Daoy (cell line): Measurements from ENCODE around the gene SNX12. TPM values are rescaled to one million over a fixed set of nuclear protein-coding genes. Genes with fewer than 3 reads are reported as not detected.

ENCODE experiments used
- DNase-seq: peaks from one replicate; pipeline ENCODE4 v3.0.0-alpha.2; 2015; ENCODE audit warnings: low read depth
- total RNA-seq: library from RNA; depleted of rRNA; stranded (reverse); fragments of >200 nt; shearing (Covaris generic); gene quantifications from 2 replicates; pipeline ENCODE4 v1.2.3, GENCODE V29; 2014; rRNA removed

SNX12 gene
- total RNA-seq: 38.5 and 46.1 TPM in 2 replicates

GRCh38 chrX:71068044-71068918 lies at the start of gene SNX12:
TSS of gene SNX12 (minus strand) at chrX:71068334. CDS start at chrX:71068306, 28 bp downstream.
- DNase-seq: peak; percentile 91

GRCh38 chrX:71117358-71117757 lies 49.2 kb upstream of the SNX12 start:
- DNase-seq: no peak

GRCh38 chrX:71111921-71112431 lies 43.8 kb upstream of the SNX12 start:
- no peak for DNase-seq

GRCh38 chrX:71111141-71111843 lies 43.2 kb upstream of the SNX12 start, which contains the start of gene IL2RG:
TSS of gene IL2RG (minus strand) at chrX:71111577. CDS start at chrX:71111539, 38 bp downstream.
- DNase-seq: no peak

- no peak for DNase-seq
These were observed 40.9 kb upstream of the SNX12 start for GRCh38 chrX:71109051-71109450.

- no peak for DNase-seq
These were observed 39.7 kb upstream of the SNX12 start for GRCh38 chrX:71107762-71108360.

GRCh38 chrX:71107245-71107644 lies 39.1 kb upstream of the SNX12 start:
- DNase-seq: no peak

GRCh38 chrX:71106427-71106826 lies 38.3 kb upstream of the SNX12 start, which contains the start of gene CXorf65:
TSS of gene CXorf65 (minus strand) at chrX:71106740. CDS start at chrX:71106556, 184 bp downstream.
- no peak for DNase-seq

GRCh38 chrX:71105628-71106027 lies 37.5 kb upstream of the SNX12 start:
- no peak for DNase-seq

GRCh38 chrX:71103110-71103983 lies 35.2 kb upstream of the SNX12 start:
- no peak for DNase-seq

GRCh38 chrX:71102292-71102691 lies 34.2 kb upstream of the SNX12 start:
- no peak for DNase-seq

GRCh38 chrX:71100581-71101505 lies 32.7 kb upstream of the SNX12 start:
- no peak for DNase-seq

- no peak for DNase-seq
These were observed 31.6 kb upstream of the SNX12 start for GRCh38 chrX:71099736-71100135.

GRCh38 chrX:71098951-71099506 lies 30.9 kb upstream of the SNX12 start:
- DNase-seq: no peak

GRCh38 chrX:71098302-71098701 lies 30.2 kb upstream of the SNX12 start:
- DNase-seq: peak; percentile 19

GRCh38 chrX:71096760-71097032 lies 28.6 kb upstream of the SNX12 start:
- no peak for DNase-seq

- peak; percentile 42 for DNase-seq
These were observed 28.0 kb upstream of the SNX12 start for GRCh38 chrX:71095981-71096759.

GRCh38 chrX:71095555-71095980 lies 27.4 kb upstream of the SNX12 start, which contains the start of gene FOXO4:
TSS of gene FOXO4 (plus strand) at chrX:71095851. CDS start at chrX:71096529, 678 bp downstream.
- DNase-seq: peak; percentile 89

GRCh38 chrX:71095033-71095432 lies 26.9 kb upstream of the SNX12 start:
- no peak for DNase-seq
